GM12875 (cell line): Measurements from ENCODE around the gene MORN3.
"Not testable (repeated sequence)": the region's sequence is repeated elsewhere in the genome, so short reads cannot be mapped to it uniquely, and the experiment has no call there.

ENCODE experiments used
- H3K4me3 ChIP-seq: one replicate; pipeline ENCODE4 v1.5.1; 2011; ENCODE audit warnings: low read depth, low read length, control low read depth
- CTCF ChIP-seq: IDR thresholded peaks from 2 replicates; pipeline ENCODE4 v1.5.1; 2011; ENCODE audit warnings: low read depth, mild to moderate bottlenecking, control low read depth, inconsistent platforms, low read length, moderate library complexity, borderline replicate concordance; ENCODE audit not compliant: insufficient read depth

MORN3 gene, protein sequence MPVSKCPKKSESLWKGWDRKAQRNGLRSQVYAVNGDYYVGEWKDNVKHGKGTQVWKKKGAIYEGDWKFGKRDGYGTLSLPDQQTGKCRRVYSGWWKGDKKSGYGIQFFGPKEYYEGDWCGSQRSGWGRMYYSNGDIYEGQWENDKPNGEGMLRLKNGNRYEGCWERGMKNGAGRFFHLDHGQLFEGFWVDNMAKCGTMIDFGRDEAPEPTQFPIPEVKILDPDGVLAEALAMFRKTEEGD

DNA sequence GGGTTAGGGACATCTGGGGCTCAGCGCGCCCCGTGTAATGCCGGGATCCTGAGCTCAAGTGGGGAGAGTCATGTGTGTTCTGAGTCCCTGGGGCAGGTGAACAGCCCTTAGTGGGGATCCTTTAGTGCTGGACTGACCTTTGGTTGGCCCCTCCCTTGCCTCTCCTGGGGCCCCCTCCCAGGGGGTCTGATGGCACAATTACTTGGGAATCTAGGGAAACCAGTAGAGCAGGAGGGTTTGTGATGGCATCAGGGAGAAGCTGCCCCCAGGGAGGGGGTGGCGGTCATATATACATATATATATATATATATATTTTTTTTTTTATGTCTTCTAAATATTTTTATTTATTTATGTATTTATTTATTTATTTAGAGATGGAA lies at the start of gene MORN3:
Gene MORN3, minus strand, starts transcription at position 134 of the 380 bp plus-strand sequence. CDS start 171 bp downstream, outside the sequence.
- no peak within 1 kb of the TSS for H3K4me3 ChIP-seq
- no peak for TF ChIP-seq CTCF

GRCh38 chr12:121718653-121719239 lies 49.3 kb upstream of the MORN3 start:
- no peak for TF ChIP-seq CTCF
- H3K4me3 ChIP-seq = no peak overlapping the region

DNA sequence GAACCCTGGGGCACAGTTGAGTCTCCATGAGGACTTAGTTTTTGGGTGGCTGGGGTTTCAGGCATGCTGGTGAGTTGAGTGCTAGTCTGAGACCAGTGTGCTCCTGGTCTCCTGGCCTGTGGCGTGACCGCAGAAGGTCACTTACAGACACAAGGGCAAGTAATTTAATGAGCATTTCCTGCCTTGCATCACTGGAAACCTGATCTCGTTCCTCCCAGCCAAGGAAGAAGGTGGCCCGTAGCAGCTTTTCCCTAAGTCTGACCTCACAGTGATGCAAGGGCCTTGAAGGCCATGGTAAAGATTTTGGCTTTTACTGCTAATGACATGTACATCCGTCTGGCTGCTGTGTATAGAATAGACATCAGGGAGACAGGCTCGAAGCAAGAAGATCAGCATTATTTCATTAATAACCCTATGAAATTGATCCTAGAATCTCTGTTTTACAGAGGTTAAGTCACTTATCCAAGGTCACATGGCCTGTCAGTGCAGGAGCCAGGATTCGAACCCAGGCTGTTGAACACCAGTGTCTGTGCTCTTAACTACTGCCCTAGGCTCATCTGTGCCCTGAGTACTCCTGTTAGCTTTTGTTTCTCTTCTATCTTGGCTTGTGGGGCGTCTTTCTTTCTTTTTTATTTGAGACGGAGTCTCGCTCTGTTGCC lies 47.7 kb upstream of the MORN3 start:
- no peak overlapping the region for H3K4me3 ChIP-seq
- TF ChIP-seq CTCF = no peak

GRCh38 chr12:121715862-121716435 lies 46.5 kb upstream of the MORN3 start:
- TF ChIP-seq CTCF = no peak
- H3K4me3 ChIP-seq = no peak overlapping the region

- not testable (repeated sequence) for H3K4me3 ChIP-seq
Observed at GRCh38 chr12:121715055-121715454, 45.6 kb upstream of the MORN3 start.

DNA sequence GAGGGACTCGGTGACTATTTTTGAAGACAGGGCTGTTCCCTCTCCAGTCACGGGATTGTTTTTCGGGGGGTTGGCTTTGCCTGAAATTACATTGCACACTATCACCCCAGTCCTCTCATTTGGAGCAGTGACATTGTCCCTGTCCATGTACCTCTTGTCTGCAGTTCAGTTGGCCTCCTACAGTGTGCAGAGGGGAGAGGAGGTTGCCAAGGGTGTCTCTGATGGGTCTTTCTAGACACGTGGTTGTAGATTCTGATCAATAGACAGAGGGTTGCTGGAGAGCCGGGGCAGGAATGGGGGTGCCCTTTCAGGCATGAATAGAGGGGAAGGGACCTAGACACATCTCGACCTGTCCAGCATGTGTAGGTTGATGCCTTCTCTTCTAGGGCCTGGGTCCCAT lies 44.3 kb upstream of the MORN3 start:
- no peak for TF ChIP-seq CTCF
- H3K4me3 ChIP-seq = peak overlapping the region; percentile 98

DNA sequence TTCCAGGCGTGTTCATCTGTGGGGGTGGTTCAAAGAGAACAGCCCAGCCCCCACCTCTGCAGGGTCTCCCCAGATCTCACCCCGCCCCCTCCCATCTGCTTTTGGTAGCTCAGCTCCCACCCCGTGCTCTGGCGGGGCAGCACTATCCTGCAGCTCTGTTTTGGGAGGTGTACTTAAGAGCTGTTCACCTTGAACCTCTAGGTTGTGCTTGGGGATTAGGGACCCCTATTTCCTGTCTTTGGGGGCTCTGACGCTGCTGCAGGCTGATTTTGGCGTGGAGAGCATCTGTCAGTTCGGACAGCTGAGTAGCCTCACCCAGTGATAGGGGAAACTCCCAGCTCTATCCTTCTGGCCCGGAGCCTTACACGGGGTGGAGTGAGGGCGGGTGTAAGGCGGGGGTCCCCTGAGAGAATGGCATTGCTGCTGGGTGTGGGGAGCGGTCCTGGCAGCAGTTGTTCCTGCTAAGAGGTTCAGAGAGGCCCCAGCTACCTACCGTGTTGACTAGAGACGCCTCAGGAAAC lies 43.9 kb upstream of the MORN3 start:
- peak overlapping the region; percentile 98 for H3K4me3 ChIP-seq
- no peak for TF ChIP-seq CTCF
